Measurements from ENCODE around the gene TP53BP2.

- TF ChIP-seq POLR2A (IDR thresholded peaks at IDR 0.05) (no peak), POLR2AphosphoS5 (IDR thresholded peaks at IDR 0.05) (no peak)
Observed at GRCh38 chr1:223756806-223757700, 88.7 kb downstream of the TP53BP2 start.
